ENCODE data around the gene BCAR1. TPM values are rescaled to one million over a fixed set of nuclear protein-coding genes. Genes with fewer than 3 reads are reported as not detected.
A peak's percentile ranks its signal among the peaks of the same experiment; 100 is the strongest.
"Not testable (repeated sequence)": the region's sequence is repeated elsewhere in the genome, so short reads cannot be mapped to it uniquely, and the experiment has no call there.

The BCAR1 gene, protein sequence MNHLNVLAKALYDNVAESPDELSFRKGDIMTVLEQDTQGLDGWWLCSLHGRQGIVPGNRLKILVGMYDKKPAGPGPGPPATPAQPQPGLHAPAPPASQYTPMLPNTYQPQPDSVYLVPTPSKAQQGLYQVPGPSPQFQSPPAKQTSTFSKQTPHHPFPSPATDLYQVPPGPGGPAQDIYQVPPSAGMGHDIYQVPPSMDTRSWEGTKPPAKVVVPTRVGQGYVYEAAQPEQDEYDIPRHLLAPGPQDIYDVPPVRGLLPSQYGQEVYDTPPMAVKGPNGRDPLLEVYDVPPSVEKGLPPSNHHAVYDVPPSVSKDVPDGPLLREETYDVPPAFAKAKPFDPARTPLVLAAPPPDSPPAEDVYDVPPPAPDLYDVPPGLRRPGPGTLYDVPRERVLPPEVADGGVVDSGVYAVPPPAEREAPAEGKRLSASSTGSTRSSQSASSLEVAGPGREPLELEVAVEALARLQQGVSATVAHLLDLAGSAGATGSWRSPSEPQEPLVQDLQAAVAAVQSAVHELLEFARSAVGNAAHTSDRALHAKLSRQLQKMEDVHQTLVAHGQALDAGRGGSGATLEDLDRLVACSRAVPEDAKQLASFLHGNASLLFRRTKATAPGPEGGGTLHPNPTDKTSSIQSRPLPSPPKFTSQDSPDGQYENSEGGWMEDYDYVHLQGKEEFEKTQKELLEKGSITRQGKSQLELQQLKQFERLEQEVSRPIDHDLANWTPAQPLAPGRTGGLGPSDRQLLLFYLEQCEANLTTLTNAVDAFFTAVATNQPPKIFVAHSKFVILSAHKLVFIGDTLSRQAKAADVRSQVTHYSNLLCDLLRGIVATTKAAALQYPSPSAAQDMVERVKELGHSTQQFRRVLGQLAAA
- 255 and 278 TPM in 2 replicates for total RNA-seq

DNA sequence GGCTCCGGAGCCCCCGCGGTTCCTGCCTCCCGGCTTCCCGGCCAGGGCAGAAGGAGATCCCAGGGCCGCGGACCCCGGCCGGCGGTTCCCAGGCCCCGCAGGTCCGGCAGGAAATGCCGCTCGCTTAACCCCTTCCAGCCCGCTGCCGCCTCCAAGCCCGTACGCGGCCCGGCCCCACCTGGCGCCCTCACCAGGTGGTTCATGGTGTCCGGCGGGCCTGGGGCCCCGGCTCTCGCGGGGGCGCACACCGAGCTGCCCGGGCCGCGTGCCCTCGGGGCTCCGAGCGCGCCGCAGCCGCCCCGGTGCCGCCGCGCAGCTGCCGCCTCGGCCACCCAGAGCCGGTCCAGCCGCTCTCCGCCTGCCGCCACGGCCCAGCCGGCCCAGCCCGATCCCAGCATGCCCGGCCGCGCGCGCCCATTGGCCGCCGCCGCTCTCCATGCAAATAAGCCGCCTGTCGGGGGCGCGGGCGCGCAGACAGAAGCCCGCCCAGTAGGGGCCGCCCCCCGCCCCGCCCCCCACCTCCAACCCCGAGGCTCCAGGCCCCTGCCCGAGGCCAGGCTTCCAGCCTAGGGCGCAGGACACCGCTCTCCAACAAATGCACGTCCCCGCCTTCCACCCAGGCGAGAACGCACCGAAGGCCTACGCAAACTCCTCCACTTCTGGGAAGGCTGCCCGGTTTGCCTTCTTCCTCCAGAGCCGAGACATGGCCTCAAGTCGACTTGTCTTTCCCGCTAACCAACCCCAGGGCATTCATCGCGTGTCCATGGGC, at the start of gene BCAR1:
TSS of gene BCAR1 (minus strand) at position 345 of the 769 bp plus-strand sequence. CDS start at position 203, 142 bp downstream.
- no peak for DNase-seq (ENCODE audit: extremely low read depth, low read depth, low spot score)

DNA sequence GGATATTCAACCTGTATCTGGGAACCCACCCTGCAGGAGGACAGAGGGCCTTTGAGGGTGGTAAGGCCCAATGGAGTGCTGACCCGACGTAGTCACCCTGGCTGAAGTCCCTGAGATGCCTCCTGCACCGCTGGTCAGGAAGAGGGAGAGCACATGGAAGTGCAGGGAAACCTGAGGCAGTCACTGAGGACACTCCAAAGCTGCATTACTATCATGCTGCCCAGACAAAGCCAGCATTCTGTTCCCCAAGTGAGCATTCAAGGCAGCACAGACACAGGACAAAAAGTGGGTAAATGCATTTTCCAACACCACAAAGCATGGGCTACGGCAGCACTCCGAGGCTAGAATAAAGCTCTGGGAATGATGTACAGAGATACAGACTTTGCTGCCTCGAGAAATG, 46.8 kb upstream of the BCAR1 start:
- no peak for DNase-seq (ENCODE audit: extremely low read depth, low read depth, low spot score)

DNA sequence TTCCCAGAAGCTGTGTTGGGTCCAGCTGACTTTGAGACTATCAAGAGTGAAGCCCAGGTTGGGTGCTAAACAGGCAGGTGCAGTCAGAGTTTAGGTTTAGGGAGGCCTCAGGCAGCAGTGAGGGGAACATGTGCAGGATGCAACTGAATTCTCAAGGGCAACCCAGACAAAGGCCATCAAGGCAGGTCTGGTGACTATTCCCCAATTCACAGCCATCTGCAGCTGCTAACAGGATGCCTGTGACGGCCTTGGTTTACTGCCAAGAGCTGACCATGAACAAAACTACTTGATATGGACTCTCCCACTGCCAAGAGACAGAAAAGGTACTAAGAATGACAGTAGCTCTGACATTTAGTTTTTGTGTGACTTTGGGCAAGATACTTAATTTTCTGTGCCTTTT, 45.2 kb upstream of the BCAR1 start:
- peak; percentile 71 for DNase-seq (ENCODE audit: extremely low read depth, low read depth, low spot score)

DNA sequence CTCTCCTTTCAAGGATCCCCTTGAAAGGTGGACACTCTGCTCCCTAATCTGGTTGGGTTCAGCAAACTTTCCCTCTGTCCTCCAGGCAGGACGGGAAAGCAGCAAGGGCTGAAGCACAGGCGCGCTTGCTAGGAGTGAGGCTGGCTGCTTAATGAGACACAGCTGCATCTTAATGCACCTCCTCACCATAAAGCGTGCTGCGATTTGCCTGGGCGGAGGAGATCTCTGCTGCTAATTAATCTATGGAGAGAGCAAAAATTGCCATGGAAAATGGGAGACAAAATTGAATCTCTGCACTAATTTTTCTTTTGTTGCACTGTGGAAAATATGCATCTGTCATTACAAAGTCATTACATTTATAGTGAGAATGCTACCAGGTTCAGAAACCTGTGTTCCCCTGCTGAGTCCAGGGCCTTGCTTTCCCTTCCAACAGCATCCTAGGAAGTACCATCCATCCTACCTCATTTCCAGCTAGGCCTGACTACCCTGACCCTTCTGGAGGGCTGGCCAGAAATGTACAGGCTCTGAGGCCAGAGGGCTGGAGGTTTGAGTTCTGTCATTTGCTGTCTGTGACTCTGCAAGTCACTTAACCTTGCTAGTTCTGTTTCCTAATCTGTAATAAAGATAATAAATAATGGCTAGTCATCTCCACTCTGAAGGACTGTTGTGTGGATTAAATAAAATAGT, 43.5 kb upstream of the BCAR1 start:
- DNase-seq (ENCODE audit: extremely low read depth, low read depth, low spot score), result no peak

DNA sequence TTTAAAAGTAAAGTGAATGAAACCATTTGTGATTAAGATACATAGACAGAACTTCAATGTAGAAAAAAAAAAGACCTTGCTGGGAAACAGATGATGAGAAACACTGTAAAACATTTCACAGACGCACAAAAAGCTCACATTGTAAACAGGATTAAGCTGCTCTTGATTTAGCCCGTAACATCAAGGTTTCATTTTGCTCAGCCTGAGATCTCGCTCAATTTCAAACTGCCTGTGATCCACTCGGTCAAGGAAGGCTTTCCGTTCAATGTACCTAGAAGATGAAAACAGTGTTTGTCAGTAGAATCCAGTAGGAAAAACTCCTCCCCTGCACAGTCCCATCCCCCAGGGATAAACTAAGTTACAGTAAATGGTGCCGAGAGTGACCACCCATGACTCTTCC, 42.3 kb upstream of the BCAR1 start:
- DNase-seq (ENCODE audit: extremely low read depth, low read depth, low spot score), result no peak

DNA sequence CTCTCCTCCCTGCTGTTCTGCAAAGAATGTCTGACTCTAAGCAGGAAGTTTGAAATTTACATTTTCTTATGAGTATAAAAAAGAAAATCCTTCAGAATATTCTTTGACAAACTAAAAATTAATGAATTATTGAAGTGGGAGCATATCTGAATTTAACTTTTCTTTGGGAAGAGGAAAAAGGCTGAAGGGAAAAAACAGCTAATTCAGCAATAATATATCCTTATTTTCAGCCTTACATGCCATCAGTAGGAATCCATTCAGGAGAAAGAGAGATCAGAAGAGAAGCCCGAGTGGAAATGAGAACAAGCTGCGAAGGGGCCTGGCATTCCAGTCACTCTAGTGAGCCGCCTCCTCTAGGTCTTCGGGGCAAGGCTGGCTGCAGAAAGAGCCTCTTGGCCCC, 41.7 kb upstream of the BCAR1 start:
- no peak for DNase-seq (ENCODE audit: extremely low read depth, low read depth, low spot score)

DNA sequence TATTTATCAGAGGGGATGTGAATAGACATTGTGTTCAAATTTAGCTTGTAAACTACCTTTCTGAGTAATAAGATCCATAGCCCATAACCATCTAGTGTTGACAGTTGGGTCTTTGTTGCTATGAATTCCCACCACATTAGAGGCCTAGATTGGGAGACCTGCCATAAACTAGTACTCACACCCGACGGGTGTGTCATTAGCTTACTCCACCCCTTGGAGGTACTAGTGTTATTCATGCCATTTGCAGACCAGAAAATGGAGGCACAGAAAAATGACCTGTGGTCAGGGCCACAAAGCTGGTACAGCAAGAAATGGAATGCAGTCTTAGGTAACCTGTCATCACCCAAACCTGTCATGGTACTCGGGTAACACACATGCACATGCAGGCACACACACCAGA, 41.3 kb upstream of the BCAR1 start:
- DNase-seq (ENCODE audit: extremely low read depth, low read depth, low spot score), result no peak

DNA sequence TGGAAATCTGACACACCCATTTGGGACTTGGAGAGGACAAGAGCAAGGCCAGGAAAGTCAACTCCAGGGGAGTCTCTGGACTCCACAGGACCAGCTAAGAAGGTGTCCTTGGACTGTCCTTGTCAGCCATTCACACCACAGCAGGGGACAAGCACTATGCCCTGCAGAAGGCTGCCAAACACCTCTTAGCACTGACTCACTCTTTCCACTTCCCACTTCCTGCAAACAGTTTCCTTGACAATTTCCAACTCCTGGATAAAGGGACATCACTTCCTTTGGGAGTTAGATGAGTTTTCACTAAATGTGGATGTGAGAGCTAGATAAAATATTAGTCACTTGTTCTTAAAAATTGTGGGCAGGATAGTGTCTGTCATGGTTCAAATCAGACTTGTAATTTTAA, 37.8 kb upstream of the BCAR1 start:
- no peak for DNase-seq (ENCODE audit: extremely low read depth, low read depth, low spot score)

DNA sequence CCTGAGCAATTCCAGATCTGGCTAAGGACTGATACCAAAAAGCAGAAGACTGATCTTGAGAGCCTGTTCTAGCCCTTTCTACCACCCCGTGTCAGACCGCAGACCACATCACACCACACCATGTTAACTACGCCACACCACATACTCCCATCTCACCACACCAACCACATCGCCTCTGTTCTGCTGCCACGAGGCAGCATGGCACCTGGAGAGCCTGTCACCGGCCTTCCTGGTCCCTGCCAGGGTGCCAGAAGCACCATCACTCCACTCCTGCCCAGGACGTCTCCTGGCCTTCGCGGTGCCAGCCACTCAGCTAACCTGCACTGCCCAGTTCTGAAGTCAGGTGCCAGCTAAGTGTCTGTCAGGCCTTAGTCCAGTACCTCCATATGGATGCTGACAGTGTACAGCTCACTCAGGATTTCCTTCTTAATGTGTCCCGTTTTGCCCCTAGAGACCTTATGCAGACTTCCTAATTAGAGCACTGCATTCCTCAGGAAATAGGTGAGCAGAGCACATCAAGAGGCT, 37.2 kb upstream of the BCAR1 start:
- DNase-seq (ENCODE audit: extremely low read depth, low read depth, low spot score), result no peak

DNA sequence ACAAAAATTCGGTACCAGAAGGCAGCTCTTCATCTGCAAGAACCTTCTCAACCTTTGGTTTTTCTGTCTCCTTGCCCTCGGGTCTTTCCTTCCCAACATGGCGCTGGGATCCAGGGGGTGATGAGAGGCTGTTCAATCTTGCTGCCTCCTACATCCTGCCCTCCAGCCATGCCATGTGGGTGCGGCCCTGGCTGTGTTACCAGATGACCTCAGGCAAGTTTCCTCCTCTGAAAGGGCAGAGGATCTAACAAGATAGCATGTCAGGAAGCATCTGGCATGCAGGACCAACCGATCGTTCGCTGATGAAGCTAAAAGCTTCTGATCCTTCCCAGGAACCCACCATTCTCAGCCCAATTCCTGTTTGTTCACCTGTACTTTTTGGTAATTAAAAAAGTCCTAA, 36.8 kb upstream of the BCAR1 start:
- no peak for DNase-seq (ENCODE audit: extremely low read depth, low read depth, low spot score)

DNA sequence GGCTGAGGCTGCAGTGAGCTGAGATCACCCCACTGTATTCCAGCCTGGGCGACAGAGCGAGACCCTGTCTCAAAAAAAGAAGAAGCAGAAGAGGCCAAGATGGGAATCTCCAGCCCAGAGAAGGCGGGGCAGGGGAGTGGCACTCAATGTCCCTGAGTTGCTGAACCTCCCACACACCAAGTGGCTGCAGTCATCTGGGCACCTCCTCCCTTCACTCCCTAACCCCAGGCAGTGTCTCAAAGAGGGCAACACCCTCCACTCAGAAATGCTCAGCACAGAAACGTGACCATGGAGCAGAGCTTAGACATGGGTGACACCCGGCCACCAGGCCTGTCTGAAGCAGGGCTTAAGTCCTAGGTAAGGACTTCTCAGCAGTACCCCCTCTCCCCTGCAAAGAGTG, 36.3 kb upstream of the BCAR1 start:
- DNase-seq (ENCODE audit: extremely low read depth, low read depth, low spot score), result no peak

DNA sequence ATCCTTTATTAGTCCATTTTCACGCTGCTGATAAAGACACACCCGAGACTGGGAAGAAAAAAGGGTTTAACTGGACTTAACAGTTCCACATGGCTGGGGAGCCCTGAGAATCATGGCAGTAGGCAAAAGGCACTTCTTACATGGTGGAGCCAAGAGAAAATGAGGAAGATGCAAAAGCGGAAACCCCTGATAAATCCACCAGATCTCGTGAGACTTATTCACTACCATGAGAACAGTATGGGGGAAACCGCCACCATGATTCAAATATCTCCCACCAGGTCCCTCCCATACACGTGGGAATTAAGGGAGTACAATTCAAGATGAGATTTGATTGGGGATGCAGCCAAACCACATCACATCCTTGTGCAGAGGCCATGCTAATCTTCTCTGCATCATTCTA, 35.0 kb upstream of the BCAR1 start:
- DNase-seq (ENCODE audit: extremely low read depth, low read depth, low spot score), result no peak

DNA sequence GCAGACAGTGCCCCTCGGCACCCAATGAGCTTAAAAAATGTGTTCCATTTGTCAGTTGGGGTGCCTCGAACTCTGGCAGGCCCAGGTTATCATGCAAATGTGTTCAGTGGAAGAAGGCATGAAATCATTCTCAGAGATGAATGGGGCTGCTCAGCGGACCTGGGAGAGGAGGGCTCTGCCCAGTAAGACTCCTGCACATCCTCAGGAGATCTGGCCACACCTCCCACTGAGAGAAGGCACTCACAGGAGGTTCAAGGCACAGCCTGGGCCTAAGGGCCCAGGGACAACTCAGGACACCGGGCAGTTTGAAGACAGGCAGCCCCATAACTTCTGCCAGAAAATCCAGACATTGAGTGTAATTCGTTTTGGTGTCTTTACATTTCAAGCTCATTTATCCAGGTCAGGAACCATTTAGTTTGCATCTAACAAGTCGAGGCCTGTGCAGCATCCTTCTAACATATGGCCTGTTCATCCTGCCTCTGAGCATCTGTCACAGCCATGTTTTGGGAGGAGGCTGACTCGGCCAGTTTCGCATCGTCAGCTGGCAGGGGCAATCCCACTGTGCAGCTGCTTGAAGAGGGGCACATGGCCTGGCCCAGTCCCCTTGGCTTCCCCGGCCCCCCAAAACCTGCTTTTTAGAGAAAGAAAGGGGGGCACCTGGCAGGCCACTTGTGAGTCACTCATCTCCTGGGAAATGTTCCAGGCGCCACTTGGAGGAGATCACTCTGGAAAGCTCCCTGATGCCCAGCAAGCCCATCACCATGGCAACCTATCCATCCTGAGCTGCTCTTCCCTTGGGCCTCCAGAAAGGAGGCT, 31.2 kb upstream of the BCAR1 start:
- DNase-seq (ENCODE audit: extremely low read depth, low read depth, low spot score), result no peak

DNA sequence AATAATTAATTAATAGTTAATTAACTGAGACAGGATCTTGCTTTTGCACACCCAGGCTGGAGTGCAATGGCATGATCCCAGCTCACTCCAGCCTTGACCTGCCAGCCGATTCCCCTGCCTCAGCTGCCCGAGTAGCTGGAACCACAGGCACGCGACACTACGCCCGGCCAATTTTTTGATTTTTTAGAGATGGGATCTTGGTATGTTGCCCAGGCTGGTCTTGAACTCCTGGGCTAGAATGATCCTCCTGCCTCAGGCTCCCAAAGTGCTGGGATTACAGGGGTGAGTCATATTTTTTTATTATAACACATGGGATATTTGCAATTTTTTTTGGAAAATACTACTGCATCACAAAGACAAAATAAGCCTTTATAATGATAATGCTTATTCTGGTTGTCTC, 30.4 kb upstream of the BCAR1 start:
- DNase-seq (ENCODE audit: extremely low read depth, low read depth, low spot score), result no peak

DNA sequence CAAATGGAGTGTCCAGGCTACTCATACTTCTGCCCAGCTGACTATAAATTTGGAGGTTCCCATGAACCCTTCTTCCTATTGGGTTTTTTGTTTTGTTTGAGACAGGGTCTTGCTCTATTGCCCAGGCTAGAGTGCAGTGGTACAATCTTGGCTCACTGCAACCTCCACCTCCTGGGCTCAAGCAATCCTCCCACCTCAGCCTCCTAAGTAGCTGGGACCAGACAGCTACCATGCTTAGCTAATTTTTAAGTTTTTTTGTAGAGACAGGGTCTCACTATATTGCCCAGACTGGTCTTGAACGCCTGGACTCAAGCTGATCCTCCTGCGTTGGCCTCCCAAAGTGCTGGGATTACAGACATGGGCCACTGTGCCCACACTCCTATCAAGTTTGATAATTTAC, 29.6 kb upstream of the BCAR1 start:
- not testable (repeated sequence) for DNase-seq (ENCODE audit: extremely low read depth, low read depth, low spot score)

DNA sequence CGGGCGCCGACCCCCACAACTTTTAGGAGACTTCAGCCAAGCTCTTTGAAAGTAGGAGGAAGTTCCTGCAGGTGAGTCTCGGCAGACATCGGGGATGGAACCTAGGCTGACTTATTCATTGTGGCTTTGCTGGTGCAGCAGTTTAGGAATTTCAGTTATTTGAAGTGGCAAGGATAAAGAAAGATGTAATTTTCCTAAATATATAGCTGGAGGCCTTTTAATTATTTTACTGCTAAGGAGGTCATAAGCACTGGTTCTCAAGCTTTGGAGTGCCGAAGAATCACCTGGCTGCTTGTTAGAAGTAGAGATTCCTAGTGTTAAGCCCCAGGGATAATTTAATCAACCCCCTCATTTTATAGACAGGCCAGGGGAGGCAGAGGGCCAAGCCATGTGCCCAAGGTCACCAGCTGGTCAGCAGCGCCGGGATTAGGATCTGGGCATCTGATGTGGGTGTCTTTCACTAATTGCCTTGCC, 28.9 kb upstream of the BCAR1 start:
- DNase-seq (ENCODE audit: extremely low read depth, low read depth, low spot score), result no peak

DNA sequence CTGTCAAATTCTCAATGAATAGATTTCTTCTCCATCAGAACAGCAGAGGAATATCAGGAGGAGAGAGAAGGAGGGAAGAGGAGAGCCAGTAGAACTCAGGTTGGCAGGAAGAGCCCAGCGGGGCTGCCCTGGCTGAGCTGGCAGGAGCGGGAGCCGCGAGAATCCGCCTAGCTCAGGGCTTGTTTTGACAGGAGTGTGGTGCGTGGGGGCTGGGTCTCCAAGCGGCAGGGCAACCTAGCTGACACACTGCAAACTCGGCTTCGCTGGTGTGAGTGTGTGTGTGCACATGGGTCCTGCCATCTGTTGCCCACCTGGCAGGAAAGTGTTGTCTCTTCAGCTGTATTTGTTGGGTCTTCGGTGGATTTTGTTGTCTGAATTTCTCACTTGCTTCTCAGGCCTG, 27.9 kb upstream of the BCAR1 start:
- DNase-seq (ENCODE audit: extremely low read depth, low read depth, low spot score), result no peak

DNA sequence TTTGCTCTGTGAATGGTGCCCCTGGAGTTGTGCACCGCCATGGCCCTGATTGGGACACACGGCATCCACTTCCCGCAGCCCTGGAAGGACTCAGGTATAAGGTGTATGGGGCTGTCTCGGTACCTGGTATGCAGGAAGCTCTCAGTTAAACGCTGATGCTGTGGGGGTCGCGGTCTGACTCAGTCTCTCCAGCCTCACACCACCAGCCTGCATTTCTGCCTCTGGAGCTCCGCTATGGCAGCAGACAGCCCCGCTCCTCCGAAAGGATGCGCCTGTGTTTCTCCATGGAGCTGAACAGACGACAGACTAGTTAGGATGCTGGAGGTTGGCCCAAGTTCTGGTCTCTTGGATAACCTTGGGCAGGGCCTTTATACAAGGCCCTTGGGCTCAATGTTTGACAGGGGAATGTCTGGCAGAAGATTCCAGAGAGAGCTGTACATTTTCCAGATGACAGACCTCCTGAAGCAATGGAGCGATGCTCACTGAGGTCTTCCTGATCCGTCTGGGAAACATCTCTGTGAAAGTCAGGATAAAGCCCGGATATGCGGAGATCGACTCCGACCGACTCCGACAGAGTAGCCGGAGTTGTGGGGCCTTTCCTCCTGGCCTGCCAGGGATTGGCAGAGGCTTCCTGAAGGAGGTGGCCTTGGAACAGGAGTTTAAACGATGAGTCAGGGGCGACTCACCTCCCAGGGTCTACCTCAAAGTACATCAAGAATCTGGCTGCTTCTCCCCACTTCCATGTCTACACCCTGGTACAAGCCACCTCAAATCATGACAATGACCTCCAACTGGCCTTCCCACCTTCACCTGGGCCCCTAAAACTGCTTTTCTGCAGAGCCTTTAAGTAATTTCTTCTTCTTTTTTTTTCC, 21.9 kb upstream of the BCAR1 start:
- no peak for DNase-seq (ENCODE audit: extremely low read depth, low read depth, low spot score)
